ENCODE measurements around the gene WWOX. TPM values are rescaled to one million over a fixed set of nuclear protein-coding genes. Genes with fewer than 3 reads are reported as not detected.

WWOX gene
- total RNA-seq, 1 experiment from 2014 or later, result 15.6 TPM

- Histone ChIP-seq H2BK15ac (ENCODE audit: low read depth, low read length) (no peak overlapping the region), H2BK20ac (ENCODE audit: low read depth, low read length, poor library complexity, severe bottlenecking) (no peak overlapping the region), H3K79me1 (ENCODE audit: insufficient read depth, low read depth, low read length, poor library complexity, severe bottlenecking) (no peaks in the 10 kb centered on the region), H3K23ac (ENCODE audit: insufficient read length, low read depth, low read length) (no peak overlapping the region), H3K4me2 (ENCODE audit: insufficient read depth, insufficient read length, low read length) (no peak overlapping the region), H3K9ac (ENCODE audit: extremely low read depth, insufficient read length, low read length) (no peak overlapping the region), H3K27me3 (ENCODE audit: insufficient read depth, low read length) (no peaks in the 10 kb centered on the region), H3K9me3 (ENCODE audit: control insufficient read depth, low read depth, low read length) (no peaks in the 10 kb centered on the region), H3T11ph (ENCODE audit: low read length) (no peak overlapping the region), H3K4ac (ENCODE audit: low read depth, low read length) (no peak overlapping the region), H3K79me2 (ENCODE audit: insufficient read depth, low read length) (no peaks in the 10 kb centered on the region), H3K14ac (ENCODE audit: insufficient read depth, low read length) (no peak overlapping the region), H3K18ac (ENCODE audit: insufficient read length, low read depth, low read length) (no peak overlapping the region), H2BK5ac (ENCODE audit: insufficient read length, low read length) (no peak overlapping the region), H4K8ac (replicated peaks; ENCODE audit: insufficient read length, low read depth, low read length) (no peak overlapping the region), H3K27ac (ENCODE audit: insufficient read length, low read depth, low read length) (no peak overlapping the region), H3K56ac (ENCODE audit: insufficient read length, low read depth, low read length) (no peak overlapping the region), H4K20me1 (ENCODE audit: control insufficient read depth, insufficient read depth, insufficient read length) (no peaks in the 10 kb centered on the region), H2AFZ (ENCODE audit: low read length) (no peak overlapping the region), H4K91ac (ENCODE audit: insufficient read length, low read depth, low read length) (no peak overlapping the region), H3K4me1 (ENCODE audit: insufficient read depth, low read length) (no peaks in the 10 kb centered on the region), H2AK5ac (ENCODE audit: insufficient read length, low read length) (no peak overlapping the region), H3K23me2 (ENCODE audit: insufficient read length, low read depth, low read length, poor library complexity, severe bottlenecking) (no peaks in the 10 kb centered on the region), H2BK12ac (ENCODE audit: insufficient read length, low read depth, low read length) (no peak overlapping the region), H2BK120ac (ENCODE audit: low read depth, low read length, poor library complexity, severe bottlenecking) (no peak overlapping the region), H4K5ac (ENCODE audit: insufficient read length, low read depth, low read length) (no peak overlapping the region)
- no peak overlapping the region; a peak in 1 of 7 replicates for H3K27ac Mint-ChIP-seq
- WGBS (ENCODE audit: extremely low coverage, insufficient read length, low lambda C conversion rate), result no CpG with 5 or more reads among the region's 10 CpGs
- TF ChIP-seq CTCF (conservative IDR thresholded peaks at IDR 0.05), result no peak
- peaks cover 0 to 10% of the 10 kb centered on the region in 2 experiments; a peak in 1 of 4 replicates for H3K4me1 Mint-ChIP-seq
- no peaks in the 10 kb centered on the region for H3K9me3 Mint-ChIP-seq
- DNase-seq, result no peak
- H3K4me3 Mint-ChIP-seq, result no peak overlapping the region
- H3K27me3 Mint-ChIP-seq (ENCODE audit: low read depth), result no peaks in the 10 kb centered on the region; the same call in none of the 2 replicates
- no peaks in the 10 kb centered on the region for H3K36me3 Mint-ChIP-seq (ENCODE audit: insufficient read depth in 1 of 3, low read depth in 3 of 3)
These were observed 882.8 kb downstream of the WWOX start for GRCh38 chr16:78982096-78982744.
